Stomach (tissue), 4 donors: ENCODE data around the gene FOXL2.

Experiments
- EP300 ChIP-seq: sonication (generic); formaldehyde crosslinking; IDR thresholded peaks from one replicate; pipeline ENCODE4 v1.6.1; 2017; ENCODE audit warnings: antibody characterized with exemption
- TF ChIP-seq, protein P1 (sequence below), 7 experiments: fragments of 450-650 bp in 4 of 7; fragments of 200-600 bp in 3 of 7; sonication (generic) in 3 of 7; IDR thresholded peaks; one replicate each; pipeline ENCODE4 v1.5.1; 2016 to 2019; ENCODE audit warnings: antibody characterized with exemption in 7 of 7, control low read depth in 2 of 7, mild to moderate bottlenecking in 1 of 7

GRCh38 chr3:138938877-138939560 is 7.9 kb downstream of the FOXL2 start:
- TF ChIP-seq, protein P1, sequence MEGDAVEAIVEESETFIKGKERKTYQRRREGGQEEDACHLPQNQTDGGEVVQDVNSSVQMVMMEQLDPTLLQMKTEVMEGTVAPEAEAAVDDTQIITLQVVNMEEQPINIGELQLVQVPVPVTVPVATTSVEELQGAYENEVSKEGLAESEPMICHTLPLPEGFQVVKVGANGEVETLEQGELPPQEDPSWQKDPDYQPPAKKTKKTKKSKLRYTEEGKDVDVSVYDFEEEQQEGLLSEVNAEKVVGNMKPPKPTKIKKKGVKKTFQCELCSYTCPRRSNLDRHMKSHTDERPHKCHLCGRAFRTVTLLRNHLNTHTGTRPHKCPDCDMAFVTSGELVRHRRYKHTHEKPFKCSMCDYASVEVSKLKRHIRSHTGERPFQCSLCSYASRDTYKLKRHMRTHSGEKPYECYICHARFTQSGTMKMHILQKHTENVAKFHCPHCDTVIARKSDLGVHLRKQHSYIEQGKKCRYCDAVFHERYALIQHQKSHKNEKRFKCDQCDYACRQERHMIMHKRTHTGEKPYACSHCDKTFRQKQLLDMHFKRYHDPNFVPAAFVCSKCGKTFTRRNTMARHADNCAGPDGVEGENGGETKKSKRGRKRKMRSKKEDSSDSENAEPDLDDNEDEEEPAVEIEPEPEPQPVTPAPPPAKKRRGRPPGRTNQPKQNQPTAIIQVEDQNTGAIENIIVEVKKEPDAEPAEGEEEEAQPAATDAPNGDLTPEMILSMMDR (IDR thresholded peaks at IDR 0.05), result no peak
- TF ChIP-seq EP300, result no peak
